ENCODE results near the gene PIGH.

- TF ChIP-seq CTCF (IDR thresholded peaks at IDR 0.05) (no peak), EZH2 (IDR thresholded peaks at IDR 0.05) (no peak)
Observed at GRCh38 chr14:67641480-67641879, 41.4 kb upstream of the PIGH start.

Data from neural progenitor cell (in vitro differentiated cells).